ENCODE measurements around the gene CD38.

DNA sequence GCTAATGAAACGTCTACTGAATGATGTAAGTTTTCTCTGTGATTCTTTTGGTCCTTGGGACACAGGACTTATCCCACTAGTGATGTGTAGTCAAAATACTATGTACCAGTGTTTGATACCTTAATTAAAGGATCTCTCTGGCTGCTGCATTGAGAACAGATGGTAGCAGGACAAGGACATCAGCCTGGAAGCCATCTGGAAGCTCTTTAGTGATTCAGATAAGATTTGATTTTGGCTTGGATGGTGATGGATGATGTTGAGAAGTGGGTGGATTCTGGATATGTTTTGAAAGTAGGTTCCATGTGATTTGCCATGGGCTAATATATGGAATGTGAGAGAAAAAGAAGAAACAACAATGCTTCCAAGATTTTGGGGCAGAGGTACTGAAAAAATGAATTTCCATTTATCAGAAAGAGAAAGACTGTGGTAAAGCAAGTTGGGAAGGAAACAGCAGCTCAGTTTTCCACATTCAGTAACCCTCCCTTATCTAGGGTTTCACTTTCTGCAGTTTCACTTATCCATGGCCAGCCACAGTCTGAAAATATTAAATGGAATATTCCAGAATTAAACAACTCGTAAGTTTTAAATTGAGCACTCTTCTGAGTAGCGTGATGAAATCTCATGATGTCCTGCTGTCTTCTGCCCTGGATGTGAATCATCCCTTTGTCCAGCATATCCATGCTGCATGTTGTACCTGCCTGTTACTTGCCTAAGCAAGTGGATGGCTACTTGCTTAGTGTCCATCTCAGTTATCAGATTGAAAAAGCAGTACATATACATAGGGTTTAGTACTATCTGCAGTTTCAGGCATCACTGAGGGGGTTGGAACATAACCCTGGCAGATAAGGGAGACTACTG, 15.6 kb downstream of the CD38 start:
- no peak for TF ChIP-seq EZH2 (IDR thresholded peaks at IDR 0.05; ENCODE audit: low read length)
- TF ChIP-seq, protein P1, sequence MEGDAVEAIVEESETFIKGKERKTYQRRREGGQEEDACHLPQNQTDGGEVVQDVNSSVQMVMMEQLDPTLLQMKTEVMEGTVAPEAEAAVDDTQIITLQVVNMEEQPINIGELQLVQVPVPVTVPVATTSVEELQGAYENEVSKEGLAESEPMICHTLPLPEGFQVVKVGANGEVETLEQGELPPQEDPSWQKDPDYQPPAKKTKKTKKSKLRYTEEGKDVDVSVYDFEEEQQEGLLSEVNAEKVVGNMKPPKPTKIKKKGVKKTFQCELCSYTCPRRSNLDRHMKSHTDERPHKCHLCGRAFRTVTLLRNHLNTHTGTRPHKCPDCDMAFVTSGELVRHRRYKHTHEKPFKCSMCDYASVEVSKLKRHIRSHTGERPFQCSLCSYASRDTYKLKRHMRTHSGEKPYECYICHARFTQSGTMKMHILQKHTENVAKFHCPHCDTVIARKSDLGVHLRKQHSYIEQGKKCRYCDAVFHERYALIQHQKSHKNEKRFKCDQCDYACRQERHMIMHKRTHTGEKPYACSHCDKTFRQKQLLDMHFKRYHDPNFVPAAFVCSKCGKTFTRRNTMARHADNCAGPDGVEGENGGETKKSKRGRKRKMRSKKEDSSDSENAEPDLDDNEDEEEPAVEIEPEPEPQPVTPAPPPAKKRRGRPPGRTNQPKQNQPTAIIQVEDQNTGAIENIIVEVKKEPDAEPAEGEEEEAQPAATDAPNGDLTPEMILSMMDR (optimal IDR thresholded peaks at IDR 0.05 in 1 of 3, IDR thresholded peaks at IDR 0.05 in 1 of 3, conservative IDR thresholded peaks at IDR 0.05 in 1 of 3; ENCODE audit: extremely low read depth in 1 of 3, insufficient read depth in 2 of 3, low read length in 3 of 3): no peak

All from keratinocyte (primary cell).